GM12873 (cell line): Measurements from ENCODE around the gene CTDSPL2.

Experiments
- TF ChIP-seq, protein P1 (sequence below): IDR thresholded peaks from 2 replicates; pipeline ENCODE4 v1.5.1; 2012; ENCODE audit warnings: low read depth, mild to moderate bottlenecking, moderate library complexity, low read length, control low read depth; ENCODE audit not compliant: insufficient read depth; ENCODE audit errors: missing control alignments

CTDSPL2 gene

DNA sequence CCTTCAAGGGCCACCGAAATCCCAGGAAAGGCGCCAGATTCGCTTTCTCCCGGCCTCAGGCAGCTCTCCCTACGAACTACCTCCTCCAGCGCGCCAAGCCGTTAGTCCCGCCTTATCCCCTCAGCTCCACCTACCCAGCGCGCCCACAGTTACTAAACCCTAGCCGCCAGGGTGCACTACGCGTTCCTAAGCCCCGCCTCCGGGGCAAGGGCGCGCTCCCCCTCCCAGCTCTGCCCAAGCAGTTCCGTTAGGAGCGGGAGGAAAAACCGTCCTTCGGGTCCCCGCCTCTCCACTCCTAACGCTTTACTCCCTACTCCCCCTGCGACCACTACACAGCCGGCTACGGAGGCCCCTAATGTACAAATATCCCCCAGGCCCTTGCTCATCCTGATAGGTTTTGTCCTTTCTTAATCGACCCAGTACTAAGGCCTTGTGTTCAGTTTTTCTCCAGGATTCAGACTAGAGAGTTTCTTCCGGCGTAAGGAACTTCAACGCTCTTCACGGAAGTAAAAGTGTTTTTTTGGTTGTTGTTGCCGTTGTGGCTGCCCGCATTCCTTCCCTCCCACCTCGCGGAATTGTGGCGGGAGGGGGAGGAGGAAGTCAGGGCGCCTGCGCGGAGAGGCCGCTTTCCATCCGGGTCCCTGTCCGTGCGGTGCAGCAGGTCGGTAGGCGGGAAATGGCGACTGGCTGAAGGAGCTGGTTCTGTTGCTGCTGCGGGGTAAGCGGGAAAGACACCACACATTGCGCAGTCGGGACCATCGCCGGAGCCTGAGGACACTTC, at the start of gene CTDSPL2:
CTDSPL2 (plus strand) TSS at position 655 of the 781 bp plus-strand sequence. CDS start 31,386 bp downstream, outside the sequence.
- TF ChIP-seq, protein P1, sequence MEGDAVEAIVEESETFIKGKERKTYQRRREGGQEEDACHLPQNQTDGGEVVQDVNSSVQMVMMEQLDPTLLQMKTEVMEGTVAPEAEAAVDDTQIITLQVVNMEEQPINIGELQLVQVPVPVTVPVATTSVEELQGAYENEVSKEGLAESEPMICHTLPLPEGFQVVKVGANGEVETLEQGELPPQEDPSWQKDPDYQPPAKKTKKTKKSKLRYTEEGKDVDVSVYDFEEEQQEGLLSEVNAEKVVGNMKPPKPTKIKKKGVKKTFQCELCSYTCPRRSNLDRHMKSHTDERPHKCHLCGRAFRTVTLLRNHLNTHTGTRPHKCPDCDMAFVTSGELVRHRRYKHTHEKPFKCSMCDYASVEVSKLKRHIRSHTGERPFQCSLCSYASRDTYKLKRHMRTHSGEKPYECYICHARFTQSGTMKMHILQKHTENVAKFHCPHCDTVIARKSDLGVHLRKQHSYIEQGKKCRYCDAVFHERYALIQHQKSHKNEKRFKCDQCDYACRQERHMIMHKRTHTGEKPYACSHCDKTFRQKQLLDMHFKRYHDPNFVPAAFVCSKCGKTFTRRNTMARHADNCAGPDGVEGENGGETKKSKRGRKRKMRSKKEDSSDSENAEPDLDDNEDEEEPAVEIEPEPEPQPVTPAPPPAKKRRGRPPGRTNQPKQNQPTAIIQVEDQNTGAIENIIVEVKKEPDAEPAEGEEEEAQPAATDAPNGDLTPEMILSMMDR = peak; percentile 45

DNA sequence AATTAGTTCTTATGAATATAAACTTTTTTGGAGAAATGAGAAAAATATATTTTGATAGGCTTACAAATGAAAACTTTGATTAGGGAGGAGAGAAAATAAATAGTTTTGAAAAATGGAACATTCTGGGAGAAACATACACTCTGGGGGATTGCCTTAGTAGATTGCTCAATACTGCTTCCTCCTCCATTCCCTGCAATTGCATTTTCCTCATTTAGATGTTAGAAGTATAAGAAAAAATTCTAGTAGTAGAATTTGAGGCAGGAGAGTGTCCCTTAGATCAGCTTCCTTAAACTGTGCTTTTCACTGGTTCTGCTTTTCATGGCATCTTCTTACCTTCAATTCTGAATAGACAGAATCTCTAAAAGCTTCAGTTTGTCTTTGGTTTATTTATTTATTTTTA, 46.2 kb upstream of the CTDSPL2 start:
- TF ChIP-seq, protein P1 = no peak

DNA sequence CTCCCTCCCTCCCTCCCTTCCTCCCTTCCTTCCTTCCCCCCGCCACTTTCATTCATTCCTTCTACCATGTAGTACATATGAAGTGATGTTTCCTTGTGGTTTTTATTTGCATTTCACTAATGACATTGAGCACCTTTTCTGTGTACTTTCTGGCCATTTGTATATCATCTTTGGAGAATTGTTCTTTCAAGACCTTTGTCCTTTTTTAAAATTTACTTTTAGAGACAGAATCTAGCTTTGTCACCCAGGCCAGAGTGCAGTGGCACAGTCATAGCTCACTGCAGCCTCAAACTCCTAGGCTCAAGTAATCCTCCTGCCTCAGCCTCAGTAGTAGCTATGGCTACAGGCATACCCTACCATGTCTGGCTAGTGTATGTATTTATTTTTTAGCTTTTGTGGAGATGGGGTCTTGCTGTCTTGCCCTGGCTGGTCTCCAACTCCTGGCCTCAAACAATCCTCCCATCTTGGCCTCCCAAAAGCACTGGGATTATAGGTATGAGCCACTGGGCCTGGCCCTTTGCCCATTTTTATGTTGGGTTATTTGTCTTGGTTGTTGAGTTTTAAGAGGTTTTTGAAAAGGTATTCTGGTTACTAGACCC, 42.0 kb upstream of the CTDSPL2 start:
- TF ChIP-seq, protein P1 = no peak

DNA sequence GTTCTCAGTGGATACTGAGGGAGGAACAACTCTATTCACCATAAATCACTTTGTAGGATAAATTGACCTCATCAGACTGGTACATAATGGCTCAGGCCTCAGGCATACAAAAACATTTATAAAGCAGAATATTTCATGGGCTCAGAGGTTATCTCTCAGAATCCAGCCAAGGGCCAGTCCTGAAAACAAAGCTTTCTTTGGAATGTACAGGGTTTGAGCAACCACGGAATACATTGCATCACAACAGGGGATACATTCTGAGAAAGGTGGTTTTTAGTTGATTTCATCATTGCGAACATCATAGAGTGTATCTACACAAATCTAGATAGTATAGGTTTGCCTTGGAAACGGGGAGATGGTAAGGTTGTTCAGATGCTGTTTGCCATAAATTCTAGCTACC, 33.4 kb upstream of the CTDSPL2 start:
- TF ChIP-seq, protein P1 = no peak

DNA sequence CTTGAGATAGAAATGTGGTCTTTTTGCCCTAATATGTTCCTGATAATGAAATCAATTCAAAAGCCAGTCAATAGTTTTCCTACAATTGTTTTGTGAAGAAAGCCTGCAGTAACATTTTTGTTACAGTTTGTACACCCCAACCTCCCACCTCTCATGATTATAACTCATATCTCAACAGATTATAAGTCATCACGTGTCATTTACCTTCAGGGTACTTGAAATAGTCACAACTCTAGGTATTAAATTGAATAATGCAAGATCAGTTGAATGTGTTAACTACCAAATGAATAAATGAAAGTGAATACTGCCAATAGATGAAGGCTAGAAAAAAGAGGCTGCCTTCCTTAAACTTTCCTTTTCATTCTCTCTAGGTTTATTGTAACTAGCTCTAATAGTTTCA, 32.9 kb upstream of the CTDSPL2 start:
- TF ChIP-seq, protein P1 = no peak

DNA sequence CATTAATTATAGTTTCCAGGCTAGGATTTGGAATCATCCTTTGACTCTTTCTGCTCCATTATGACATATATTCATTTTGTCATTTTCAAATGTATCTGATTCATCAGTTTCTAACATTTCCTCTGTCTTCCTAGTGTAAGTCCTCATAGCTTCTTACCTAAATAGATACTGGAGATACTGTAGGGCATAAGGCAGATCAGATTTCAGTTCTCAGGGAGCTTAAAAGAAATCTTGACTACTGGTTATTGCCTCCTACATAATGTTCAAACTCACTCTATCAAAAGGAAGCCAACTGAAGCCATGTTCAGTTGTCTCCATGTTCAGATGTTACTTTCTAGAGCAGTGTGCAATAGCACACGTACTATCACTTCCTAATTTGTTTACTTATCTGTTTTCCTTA, 29.6 kb upstream of the CTDSPL2 start:
- TF ChIP-seq, protein P1 = no peak

DNA sequence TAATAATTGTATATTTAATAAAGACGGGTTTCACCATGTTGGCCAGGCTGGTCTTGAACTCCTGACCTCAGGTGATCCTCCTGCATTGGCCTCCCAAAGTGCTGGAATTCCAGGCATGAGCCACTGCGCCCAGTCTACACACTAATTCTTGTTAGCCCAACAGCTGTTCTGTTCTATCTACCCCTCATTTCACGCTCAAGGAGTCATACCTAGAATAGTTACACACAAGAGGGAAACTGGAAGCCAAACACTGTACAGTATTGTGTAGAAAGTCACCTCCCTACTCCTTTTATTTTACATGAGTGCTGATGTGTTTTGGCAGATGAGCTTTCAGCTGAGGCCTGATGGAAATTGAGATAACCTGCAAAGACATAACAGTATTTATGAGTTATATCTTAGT, 13.4 kb upstream of the CTDSPL2 start:
- TF ChIP-seq, protein P1 = no peak
